A549 (cell line): Measurements from ENCODE around the gene MYL4.

Experiments
- EP300 ChIP-seq, 2 experiments: fragments of >200 bp; sonication (Bioruptor Twin); formaldehyde crosslinking; IDR thresholded peaks; 2 replicates in 1 of 2; 3 replicates in 1 of 2; pipeline ENCODE4 v1.6.1; 2016 to 2017
- FOSL2 ChIP-seq, 2 experiments: fragments of 450-650 bp in 1 of 2; fragments of >200 bp in 1 of 2; sonication (Bioruptor Twin) in 1 of 2; formaldehyde crosslinking; IDR thresholded peaks; 2 replicates each; pipeline versions ENCODE4 v1.5.0 to v1.6.1; 2016 to 2020; ENCODE audit warnings: mild to moderate bottlenecking in 1 of 2, moderate library complexity in 1 of 2
- HDAC2 ChIP-seq: fragments of 200-600 bp; sonication (generic); IDR thresholded peaks from 2 replicates; pipeline ENCODE4 v1.6.1; 2016
- HOXA7 ChIP-seq: fragments of 250-450 bp; sonication (Bioruptor Pico); IDR thresholded peaks from 2 replicates; pipeline ENCODE4 v1.5.0; 2020; ENCODE audit warnings: mild to moderate bottlenecking, moderate library complexity
- POLR2A ChIP-seq: IDR thresholded peaks from 2 replicates; pipeline ENCODE4 v1.6.1; 2012; ENCODE audit warnings: mild to moderate bottlenecking, low read length
- RCOR1 ChIP-seq: fragments of 150-350 bp; IDR thresholded peaks from 2 replicates; pipeline ENCODE4 v1.6.1; 2014; ENCODE audit warnings: antibody characterized with exemption, low read length, low read depth
- RFX5 ChIP-seq: fragments of 450-650 bp; IDR thresholded peaks from 2 replicates; pipeline ENCODE4 v1.7.1; 2014; ENCODE audit warnings: antibody characterized with exemption, mild to moderate bottlenecking, moderate library complexity
- RNF2 ChIP-seq: fragments of 200-600 bp; sonication (generic); IDR thresholded peaks from 2 replicates; pipeline ENCODE4 v1.6.1; 2016; ENCODE audit warnings: low read depth, mild to moderate bottlenecking, antibody characterized with exemption, moderate library complexity, borderline replicate concordance
- TF ChIP-seq, protein P1 (sequence below): fragments of 150-350 bp; IDR thresholded peaks from 2 replicates; pipeline ENCODE4 v1.6.1; 2014; ENCODE audit warnings: low read depth, mild to moderate bottlenecking, low read length
- TF ChIP-seq, protein P2 (sequence below): fragments of >200 bp; sonication (Bioruptor Twin); formaldehyde crosslinking; IDR thresholded peaks from 3 replicates; pipeline ENCODE4 v1.5.1; 2016
- TF ChIP-seq, protein P3 (sequence below): fragments of 200-600 bp; sonication (generic); IDR thresholded peaks from 2 replicates; pipeline ENCODE4 v1.6.1; 2016; ENCODE audit warnings: antibody characterized with exemption, mild to moderate bottlenecking, moderate library complexity
- TF ChIP-seq, protein P4 (sequence below): fragments of 450-650 bp; IDR thresholded peaks from 2 replicates; pipeline ENCODE4 v1.6.1; 2014; ENCODE audit warnings: antibody characterized with exemption

DNA sequence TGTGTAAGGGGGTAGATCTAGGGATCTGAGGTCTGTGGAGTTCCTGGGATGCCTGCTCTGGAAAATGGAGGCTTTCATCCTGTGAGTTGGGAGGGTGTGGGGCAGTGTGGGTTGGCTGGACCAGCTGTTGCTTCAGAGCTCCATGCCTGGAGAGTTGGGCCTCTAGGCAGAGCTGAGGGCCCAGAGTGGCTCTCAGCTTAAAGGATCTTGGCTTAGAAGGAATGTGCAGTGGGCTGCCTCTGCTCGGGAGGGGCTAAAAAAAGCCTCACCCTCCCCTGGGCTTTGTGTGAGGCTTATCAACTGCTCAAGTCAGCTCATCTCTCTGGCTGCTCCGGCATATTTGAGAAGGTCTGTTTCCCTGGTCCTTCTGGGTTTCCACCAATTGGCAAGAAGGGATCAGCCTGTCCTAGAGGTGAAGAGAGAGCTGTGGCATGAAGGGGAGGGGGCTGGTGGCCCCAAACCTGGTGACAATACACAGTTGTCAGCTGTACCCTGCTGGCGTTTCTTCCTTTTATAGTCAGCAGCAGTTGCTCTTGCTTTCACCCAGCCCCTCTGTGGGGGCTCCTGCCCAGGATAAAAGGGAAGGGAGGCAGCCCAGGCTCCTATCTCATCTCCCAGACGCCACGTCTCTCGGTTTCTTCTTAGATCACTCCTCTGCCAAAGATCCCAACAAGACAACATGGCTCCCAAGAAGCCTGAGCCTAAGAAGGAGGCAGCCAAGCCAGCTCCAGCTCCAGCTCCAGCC lies at the start of gene MYL4:
- TF ChIP-seq, protein P1, sequence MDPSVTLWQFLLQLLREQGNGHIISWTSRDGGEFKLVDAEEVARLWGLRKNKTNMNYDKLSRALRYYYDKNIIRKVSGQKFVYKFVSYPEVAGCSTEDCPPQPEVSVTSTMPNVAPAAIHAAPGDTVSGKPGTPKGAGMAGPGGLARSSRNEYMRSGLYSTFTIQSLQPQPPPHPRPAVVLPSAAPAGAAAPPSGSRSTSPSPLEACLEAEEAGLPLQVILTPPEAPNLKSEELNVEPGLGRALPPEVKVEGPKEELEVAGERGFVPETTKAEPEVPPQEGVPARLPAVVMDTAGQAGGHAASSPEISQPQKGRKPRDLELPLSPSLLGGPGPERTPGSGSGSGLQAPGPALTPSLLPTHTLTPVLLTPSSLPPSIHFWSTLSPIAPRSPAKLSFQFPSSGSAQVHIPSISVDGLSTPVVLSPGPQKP, result no peak
- TF ChIP-seq RNF2, result no peak
- no peak for TF ChIP-seq POLR2A
- TF ChIP-seq HOXA7, result no peak
- TF ChIP-seq FOSL2 (IDR thresholded peaks at IDR 0.05), result no peak
- no peak for TF ChIP-seq FOSL2 (CRISPR knock-in tag; IDR thresholded peaks at IDR 0.05)
- TF ChIP-seq, protein P2, sequence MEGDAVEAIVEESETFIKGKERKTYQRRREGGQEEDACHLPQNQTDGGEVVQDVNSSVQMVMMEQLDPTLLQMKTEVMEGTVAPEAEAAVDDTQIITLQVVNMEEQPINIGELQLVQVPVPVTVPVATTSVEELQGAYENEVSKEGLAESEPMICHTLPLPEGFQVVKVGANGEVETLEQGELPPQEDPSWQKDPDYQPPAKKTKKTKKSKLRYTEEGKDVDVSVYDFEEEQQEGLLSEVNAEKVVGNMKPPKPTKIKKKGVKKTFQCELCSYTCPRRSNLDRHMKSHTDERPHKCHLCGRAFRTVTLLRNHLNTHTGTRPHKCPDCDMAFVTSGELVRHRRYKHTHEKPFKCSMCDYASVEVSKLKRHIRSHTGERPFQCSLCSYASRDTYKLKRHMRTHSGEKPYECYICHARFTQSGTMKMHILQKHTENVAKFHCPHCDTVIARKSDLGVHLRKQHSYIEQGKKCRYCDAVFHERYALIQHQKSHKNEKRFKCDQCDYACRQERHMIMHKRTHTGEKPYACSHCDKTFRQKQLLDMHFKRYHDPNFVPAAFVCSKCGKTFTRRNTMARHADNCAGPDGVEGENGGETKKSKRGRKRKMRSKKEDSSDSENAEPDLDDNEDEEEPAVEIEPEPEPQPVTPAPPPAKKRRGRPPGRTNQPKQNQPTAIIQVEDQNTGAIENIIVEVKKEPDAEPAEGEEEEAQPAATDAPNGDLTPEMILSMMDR, result no peak
- TF ChIP-seq HDAC2, result no peak
- TF ChIP-seq RFX5, result no peak
- no peak for TF ChIP-seq RCOR1
- no peak for TF ChIP-seq EP300 (IDR thresholded peaks at IDR 0.05)
- TF ChIP-seq, protein P3, sequence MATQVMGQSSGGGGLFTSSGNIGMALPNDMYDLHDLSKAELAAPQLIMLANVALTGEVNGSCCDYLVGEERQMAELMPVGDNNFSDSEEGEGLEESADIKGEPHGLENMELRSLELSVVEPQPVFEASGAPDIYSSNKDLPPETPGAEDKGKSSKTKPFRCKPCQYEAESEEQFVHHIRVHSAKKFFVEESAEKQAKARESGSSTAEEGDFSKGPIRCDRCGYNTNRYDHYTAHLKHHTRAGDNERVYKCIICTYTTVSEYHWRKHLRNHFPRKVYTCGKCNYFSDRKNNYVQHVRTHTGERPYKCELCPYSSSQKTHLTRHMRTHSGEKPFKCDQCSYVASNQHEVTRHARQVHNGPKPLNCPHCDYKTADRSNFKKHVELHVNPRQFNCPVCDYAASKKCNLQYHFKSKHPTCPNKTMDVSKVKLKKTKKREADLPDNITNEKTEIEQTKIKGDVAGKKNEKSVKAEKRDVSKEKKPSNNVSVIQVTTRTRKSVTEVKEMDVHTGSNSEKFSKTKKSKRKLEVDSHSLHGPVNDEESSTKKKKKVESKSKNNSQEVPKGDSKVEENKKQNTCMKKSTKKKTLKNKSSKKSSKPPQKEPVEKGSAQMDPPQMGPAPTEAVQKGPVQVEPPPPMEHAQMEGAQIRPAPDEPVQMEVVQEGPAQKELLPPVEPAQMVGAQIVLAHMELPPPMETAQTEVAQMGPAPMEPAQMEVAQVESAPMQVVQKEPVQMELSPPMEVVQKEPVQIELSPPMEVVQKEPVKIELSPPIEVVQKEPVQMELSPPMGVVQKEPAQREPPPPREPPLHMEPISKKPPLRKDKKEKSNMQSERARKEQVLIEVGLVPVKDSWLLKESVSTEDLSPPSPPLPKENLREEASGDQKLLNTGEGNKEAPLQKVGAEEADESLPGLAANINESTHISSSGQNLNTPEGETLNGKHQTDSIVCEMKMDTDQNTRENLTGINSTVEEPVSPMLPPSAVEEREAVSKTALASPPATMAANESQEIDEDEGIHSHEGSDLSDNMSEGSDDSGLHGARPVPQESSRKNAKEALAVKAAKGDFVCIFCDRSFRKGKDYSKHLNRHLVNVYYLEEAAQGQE, result no peak
- TF ChIP-seq, protein P4, sequence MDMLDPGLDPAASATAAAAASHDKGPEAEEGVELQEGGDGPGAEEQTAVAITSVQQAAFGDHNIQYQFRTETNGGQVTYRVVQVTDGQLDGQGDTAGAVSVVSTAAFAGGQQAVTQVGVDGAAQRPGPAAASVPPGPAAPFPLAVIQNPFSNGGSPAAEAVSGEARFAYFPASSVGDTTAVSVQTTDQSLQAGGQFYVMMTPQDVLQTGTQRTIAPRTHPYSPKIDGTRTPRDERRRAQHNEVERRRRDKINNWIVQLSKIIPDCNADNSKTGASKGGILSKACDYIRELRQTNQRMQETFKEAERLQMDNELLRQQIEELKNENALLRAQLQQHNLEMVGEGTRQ, result no peak
